GM21576 (cell line): ENCODE results near the gene GPC1.
"Not testable (repeated sequence)": the region's sequence is repeated elsewhere in the genome, so short reads cannot be mapped to it uniquely, and the experiment has no call there.

Experiments
- ATAC-seq: cut with Tn5 transposase; IDR thresholded peaks from one replicate; pipeline ENCODE4 v1.9.1; 2021; ENCODE audit warnings: mild to moderate bottlenecking, moderate library complexity; ENCODE audit not compliant: unreplicated experiment

Gene GPC1

GRCh38 chr2:240435457-240435947 lies at the start of gene GPC1:
TSS of gene GPC1 (plus strand) at chr2:240435663. CDS start at chr2:240435919, 256 bp downstream.
- peak; percentile 41 for ATAC-seq

- ATAC-seq: no peak
Observed at GRCh38 chr2:240386326-240386725, 49.1 kb upstream of the GPC1 start.

- not testable (repeated sequence) for ATAC-seq
Observed at GRCh38 chr2:240386743-240387142, 48.7 kb upstream of the GPC1 start.

- no peak for ATAC-seq
Observed at GRCh38 chr2:240387325-240387668, 48.2 kb upstream of the GPC1 start.

GRCh38 chr2:240387669-240388358 lies 47.6 kb upstream of the GPC1 start:
- ATAC-seq: no peak

- no peak for ATAC-seq
Observed at GRCh38 chr2:240388471-240389301, 46.8 kb upstream of the GPC1 start.

- no peak for ATAC-seq
Observed at GRCh38 chr2:240389302-240389805, 46.1 kb upstream of the GPC1 start.

GRCh38 chr2:240390091-240391073 lies 45.1 kb upstream of the GPC1 start:
- ATAC-seq: no peak

- no peak for ATAC-seq
Observed at GRCh38 chr2:240391111-240392051, 44.1 kb upstream of the GPC1 start.

- no peak for ATAC-seq
Observed at GRCh38 chr2:240392084-240392947, 43.1 kb upstream of the GPC1 start.

GRCh38 chr2:240392948-240393830 lies 42.3 kb upstream of the GPC1 start:
- ATAC-seq: no peak

GRCh38 chr2:240393831-240394410 lies 41.5 kb upstream of the GPC1 start:
- no peak for ATAC-seq

GRCh38 chr2:240394549-240394948 lies 40.9 kb upstream of the GPC1 start:
- no peak for ATAC-seq

- ATAC-seq: no peak
Observed at GRCh38 chr2:240395448-240395847, 40.0 kb upstream of the GPC1 start.

- no peak for ATAC-seq
Observed at GRCh38 chr2:240395896-240396622, 39.4 kb upstream of the GPC1 start.

- no peak for ATAC-seq
Observed at GRCh38 chr2:240396623-240397541, 38.6 kb upstream of the GPC1 start.
